Measurements from ENCODE around the gene SORCS1.

SORCS1 gene

GRCh38 chr10:106551501-106552062 lies 612.9 kb downstream of the SORCS1 start:
- Histone ChIP-seq H3K9me3 (ENCODE audit: low read length) (no peaks in the 10 kb centered on the region), H3F3A (ENCODE audit: insufficient read depth, low read length) (no peaks in the 10 kb centered on the region), H3K4me1 (ENCODE audit: insufficient read depth, low read length, severe bottlenecking) (no peaks in the 10 kb centered on the region), H2AFZ (ENCODE audit: low read length) (no peak overlapping the region), H3K27ac (ENCODE audit: low read depth, low read length, poor library complexity, severe bottlenecking) (no peak overlapping the region), H3K9me2 (ENCODE audit: low read depth, low read length) (no peaks in the 10 kb centered on the region), H3K4me3 (ENCODE audit: low read depth, low read length, poor library complexity, severe bottlenecking) (no peak overlapping the region), H3K4me2 (ENCODE audit: low read length) (no peak overlapping the region), H3K27me3 (ENCODE audit: insufficient read depth, low read length) (no peaks in the 10 kb centered on the region), H3K79me2 (ENCODE audit: insufficient read depth, low read length) (no peaks in the 10 kb centered on the region), H3K36me3 (ENCODE audit: insufficient read depth, low read length) (no peaks in the 10 kb centered on the region), H3K9ac (ENCODE audit: low read length) (no peak overlapping the region), H4K20me1 (ENCODE audit: insufficient read depth, low read length) (no peaks in the 10 kb centered on the region)
- TF ChIP-seq, protein P1, sequence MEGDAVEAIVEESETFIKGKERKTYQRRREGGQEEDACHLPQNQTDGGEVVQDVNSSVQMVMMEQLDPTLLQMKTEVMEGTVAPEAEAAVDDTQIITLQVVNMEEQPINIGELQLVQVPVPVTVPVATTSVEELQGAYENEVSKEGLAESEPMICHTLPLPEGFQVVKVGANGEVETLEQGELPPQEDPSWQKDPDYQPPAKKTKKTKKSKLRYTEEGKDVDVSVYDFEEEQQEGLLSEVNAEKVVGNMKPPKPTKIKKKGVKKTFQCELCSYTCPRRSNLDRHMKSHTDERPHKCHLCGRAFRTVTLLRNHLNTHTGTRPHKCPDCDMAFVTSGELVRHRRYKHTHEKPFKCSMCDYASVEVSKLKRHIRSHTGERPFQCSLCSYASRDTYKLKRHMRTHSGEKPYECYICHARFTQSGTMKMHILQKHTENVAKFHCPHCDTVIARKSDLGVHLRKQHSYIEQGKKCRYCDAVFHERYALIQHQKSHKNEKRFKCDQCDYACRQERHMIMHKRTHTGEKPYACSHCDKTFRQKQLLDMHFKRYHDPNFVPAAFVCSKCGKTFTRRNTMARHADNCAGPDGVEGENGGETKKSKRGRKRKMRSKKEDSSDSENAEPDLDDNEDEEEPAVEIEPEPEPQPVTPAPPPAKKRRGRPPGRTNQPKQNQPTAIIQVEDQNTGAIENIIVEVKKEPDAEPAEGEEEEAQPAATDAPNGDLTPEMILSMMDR (IDR thresholded peaks at IDR 0.05; ENCODE audit: low read length) = no peak
- TF ChIP-seq EZH2 (IDR thresholded peaks at IDR 0.05; ENCODE audit: borderline replicate concordance, low read length) = no peak

DNA sequence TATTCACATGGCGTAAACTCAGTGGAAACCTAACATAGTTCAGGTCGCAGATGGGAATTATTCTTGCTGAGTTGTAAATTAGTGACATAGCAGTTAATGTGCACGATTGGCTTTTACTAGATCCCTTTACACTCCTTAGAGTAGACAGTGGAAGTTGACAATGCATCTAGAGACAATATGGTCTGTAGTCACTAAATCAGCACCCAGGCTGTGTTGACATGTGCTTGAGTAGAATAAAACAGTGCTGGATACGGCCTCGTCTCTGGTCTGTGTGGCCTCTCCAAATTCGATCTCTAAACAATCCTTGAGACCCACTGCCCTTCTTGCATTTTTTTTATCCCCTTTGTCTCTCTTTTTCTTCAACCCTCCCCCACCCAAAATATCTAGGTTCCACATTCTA lies 615.7 kb downstream of the SORCS1 start:
- no peak for TF ChIP-seq EZH2 (IDR thresholded peaks at IDR 0.05; ENCODE audit: borderline replicate concordance, low read length)
- TF ChIP-seq, protein P1 (IDR thresholded peaks at IDR 0.05; ENCODE audit: low read length) = no peak
- no peak overlapping the region for H3K9ac ChIP-seq (ENCODE audit: low read length)

GRCh38 chr10:106547047-106547635 lies 617.4 kb downstream of the SORCS1 start:
- Histone ChIP-seq H3K9ac (ENCODE audit: low read length) (no peak overlapping the region), H3K36me3 (ENCODE audit: insufficient read depth, low read length) (no peaks in the 10 kb centered on the region), H4K20me1 (ENCODE audit: insufficient read depth, low read length) (no peaks in the 10 kb centered on the region), H3K79me2 (ENCODE audit: insufficient read depth, low read length) (no peaks in the 10 kb centered on the region), H3K4me1 (ENCODE audit: insufficient read depth, low read length, severe bottlenecking) (no peaks in the 10 kb centered on the region), H3F3A (ENCODE audit: insufficient read depth, low read length) (no peaks in the 10 kb centered on the region), H3K4me3 (ENCODE audit: low read depth, low read length, poor library complexity, severe bottlenecking) (no peak overlapping the region), H3K9me2 (ENCODE audit: low read depth, low read length) (no peaks in the 10 kb centered on the region), H3K9me3 (ENCODE audit: low read length) (no peaks in the 10 kb centered on the region), H3K27me3 (ENCODE audit: insufficient read depth, low read length) (no peaks in the 10 kb centered on the region), H2AFZ (ENCODE audit: low read length) (no peak overlapping the region), H3K4me2 (ENCODE audit: low read length) (no peak overlapping the region), H3K27ac (ENCODE audit: low read depth, low read length, poor library complexity, severe bottlenecking) (no peak overlapping the region)
- TF ChIP-seq EZH2 (IDR thresholded peaks at IDR 0.05; ENCODE audit: borderline replicate concordance, low read length) = no peak
- TF ChIP-seq, protein P1 (IDR thresholded peaks at IDR 0.05; ENCODE audit: low read length) = no peak

More for the DNA sequence above, 615.7 kb downstream of the SORCS1 start:
- H3F3A ChIP-seq (ENCODE audit: insufficient read depth, low read length) = no peaks in the 10 kb centered on the region
- H3K4me3 ChIP-seq (ENCODE audit: low read depth, low read length, poor library complexity, severe bottlenecking) = no peak overlapping the region
- no peaks in the 10 kb centered on the region for H3K79me2 ChIP-seq (ENCODE audit: insufficient read depth, low read length)
- no peak overlapping the region for H3K27ac ChIP-seq (ENCODE audit: low read depth, low read length, poor library complexity, severe bottlenecking)
- H2AFZ ChIP-seq (ENCODE audit: low read length) = no peak overlapping the region
- H4K20me1 ChIP-seq (ENCODE audit: insufficient read depth, low read length) = no peaks in the 10 kb centered on the region
- no peaks in the 10 kb centered on the region for H3K9me3 ChIP-seq (ENCODE audit: low read length)
- no peaks in the 10 kb centered on the region for H3K4me1 ChIP-seq (ENCODE audit: insufficient read depth, low read length, severe bottlenecking)
- no peaks in the 10 kb centered on the region for H3K9me2 ChIP-seq (ENCODE audit: low read depth, low read length)
- no peaks in the 10 kb centered on the region for H3K36me3 ChIP-seq (ENCODE audit: insufficient read depth, low read length)
- H3K4me2 ChIP-seq (ENCODE audit: low read length) = no peak overlapping the region
- H3K27me3 ChIP-seq (ENCODE audit: insufficient read depth, low read length) = no peaks in the 10 kb centered on the region
